ENCODE results near the gene KCTD15.
"Not testable (repeated sequence)": the region's sequence is repeated elsewhere in the genome, so short reads cannot be mapped to it uniquely, and the experiment has no call there.

The KCTD15 gene

GRCh38 chr19:33818411-33818810, 21.7 kb downstream of the KCTD15 start:
- H3K4me3 ChIP-seq (ENCODE audit: control insufficient read depth, low read depth, low read length): no peak overlapping the region
- TF ChIP-seq CTCF (conservative IDR thresholded peaks at IDR 0.05; ENCODE audit: control insufficient read depth, insufficient read depth, low read depth, low read length): no peak
- no peak for DNase-seq (ENCODE audit: low read depth)

- H3K4me3 ChIP-seq (ENCODE audit: control insufficient read depth, low read depth, low read length); DNase-seq (ENCODE audit: low read depth): not testable (repeated sequence)
Observed at GRCh38 chr19:33819078-33819477, 22.4 kb downstream of the KCTD15 start.

GRCh38 chr19:33819506-33819879, 22.8 kb downstream of the KCTD15 start:
- H3K4me3 ChIP-seq (ENCODE audit: control insufficient read depth, low read depth, low read length): peak overlapping the region; percentile 19
- no peak for DNase-seq (ENCODE audit: low read depth)
- TF ChIP-seq CTCF (conservative IDR thresholded peaks at IDR 0.05; ENCODE audit: control insufficient read depth, insufficient read depth, low read depth, low read length): no peak

GRCh38 chr19:33819880-33820781, 23.5 kb downstream of the KCTD15 start:
- TF ChIP-seq CTCF (conservative IDR thresholded peaks at IDR 0.05; ENCODE audit: control insufficient read depth, insufficient read depth, low read depth, low read length): no peak
- peak overlapping the region; percentile 19 for H3K4me3 ChIP-seq (ENCODE audit: control insufficient read depth, low read depth, low read length)
- DNase-seq (ENCODE audit: low read depth): peak; percentile 35

GRCh38 chr19:33821871-33822270, 25.2 kb downstream of the KCTD15 start:
- no peak for TF ChIP-seq CTCF (conservative IDR thresholded peaks at IDR 0.05; ENCODE audit: control insufficient read depth, insufficient read depth, low read depth, low read length)
- H3K4me3 ChIP-seq (ENCODE audit: control insufficient read depth, low read depth, low read length): no peak overlapping the region
- DNase-seq (ENCODE audit: low read depth): no peak

- no peak for DNase-seq (ENCODE audit: low read depth)
- TF ChIP-seq CTCF (conservative IDR thresholded peaks at IDR 0.05; ENCODE audit: control insufficient read depth, insufficient read depth, low read depth, low read length): no peak
- no peak overlapping the region for H3K4me3 ChIP-seq (ENCODE audit: control insufficient read depth, low read depth, low read length)
Observed at GRCh38 chr19:33823341-33823740, 26.7 kb downstream of the KCTD15 start.

GRCh38 chr19:33825556-33825955, 28.9 kb downstream of the KCTD15 start:
- no peak overlapping the region for H3K4me3 ChIP-seq (ENCODE audit: control insufficient read depth, low read depth, low read length)
- TF ChIP-seq CTCF (conservative IDR thresholded peaks at IDR 0.05; ENCODE audit: control insufficient read depth, insufficient read depth, low read depth, low read length): no peak
- no peak for DNase-seq (ENCODE audit: low read depth)

All from fibroblast of mammary gland (primary cell).